ENCODE results near the gene PIM2. TPM values are rescaled to one million over a fixed set of nuclear protein-coding genes. Genes with fewer than 3 reads are reported as not detected.

The PIM2 gene
- 1 to 10 TPM; 2.9 to 4.8 (median 3.5) TPM for polyA plus RNA-seq

DNA sequence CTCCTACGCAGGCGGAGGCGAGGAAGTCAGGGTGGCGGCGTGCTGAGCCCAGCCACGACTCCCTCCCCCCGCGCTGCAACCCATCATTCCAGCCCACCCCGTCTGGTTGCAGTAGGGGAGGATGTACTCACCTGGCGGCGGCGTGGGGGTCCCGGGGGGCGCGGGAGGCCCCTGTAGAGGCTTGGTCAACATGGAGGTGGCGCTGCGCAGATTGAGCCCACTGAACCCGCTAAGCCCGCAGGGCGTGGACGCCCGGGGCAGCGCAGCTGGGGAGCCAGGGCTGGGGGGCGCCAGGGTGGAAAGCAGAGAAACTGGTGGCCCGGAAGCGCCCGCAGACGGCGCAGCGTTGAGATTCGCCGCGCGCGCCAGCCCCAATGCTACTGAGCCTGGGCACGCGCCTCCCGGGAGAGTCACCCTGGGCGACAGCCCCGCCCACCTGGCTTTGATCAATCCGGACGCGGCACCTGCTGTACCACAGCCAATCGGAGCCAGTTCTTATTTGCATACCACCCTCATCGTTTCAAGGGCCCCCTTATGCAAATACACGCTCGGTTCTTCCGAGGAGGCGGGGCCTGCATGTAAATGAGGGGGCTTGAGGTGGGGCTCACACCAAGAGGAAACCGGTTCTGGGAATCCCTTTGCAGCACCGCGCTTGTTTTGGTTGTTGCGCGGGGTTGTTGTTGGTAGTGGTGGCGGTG, at the start of gene PIM2:
TSS of gene PIM2 (minus strand) at position 382 of the 698 bp plus-strand sequence. CDS start at position 192, 190 bp downstream.
- no peak within 1 kb of the TSS for H3K27ac ChIP-seq (ENCODE audit: low read depth, low read length)
- WGBS, 3 donors = 0 to 31% (median 1%) methylated on average over 38 to 55 of the region's 55 CpGs

DNA sequence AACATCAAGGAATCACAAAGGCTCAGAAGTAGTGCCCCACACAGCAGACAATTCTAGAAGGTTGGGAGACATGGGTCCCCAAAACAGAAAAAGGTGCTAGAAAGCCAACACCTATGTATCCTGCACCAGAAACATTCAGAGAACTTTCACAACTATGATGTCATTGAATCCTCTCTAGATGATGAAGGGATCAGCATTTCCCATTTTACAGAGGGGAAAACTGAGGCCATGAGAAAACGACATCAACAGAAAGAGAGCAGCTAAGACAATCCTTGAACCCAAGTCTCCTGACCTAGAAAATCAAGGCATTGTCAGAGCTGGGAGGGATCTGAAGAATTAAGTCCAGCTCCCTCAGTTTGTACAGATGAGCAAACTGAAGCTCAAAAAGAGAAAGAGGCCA, 49.6 kb upstream of the PIM2 start:
- 64 to 70% (median 65%) methylated on average over 1 of the region's 1 CpG for WGBS, 3 donors
- H3K27ac ChIP-seq (ENCODE audit: low read depth, low read length) = no peak overlapping the region

- no peak overlapping the region for H3K27ac ChIP-seq (ENCODE audit: low read depth, low read length)
- WGBS, 3 donors = 81 to 93% (median 86%) methylated on average over 14 to 15 of the region's 15 CpGs
Measured at GRCh38 chrX:48966796-48967579, 48.2 kb upstream of the PIM2 start.

- H3K27ac ChIP-seq (ENCODE audit: low read depth, low read length) = no peak overlapping the region
- WGBS, 3 donors = 92 to 98% (median 93%) methylated on average over 10 to 13 of the region's 14 CpGs
Measured at GRCh38 chrX:48965959-48966358, 47.1 kb upstream of the PIM2 start.

DNA sequence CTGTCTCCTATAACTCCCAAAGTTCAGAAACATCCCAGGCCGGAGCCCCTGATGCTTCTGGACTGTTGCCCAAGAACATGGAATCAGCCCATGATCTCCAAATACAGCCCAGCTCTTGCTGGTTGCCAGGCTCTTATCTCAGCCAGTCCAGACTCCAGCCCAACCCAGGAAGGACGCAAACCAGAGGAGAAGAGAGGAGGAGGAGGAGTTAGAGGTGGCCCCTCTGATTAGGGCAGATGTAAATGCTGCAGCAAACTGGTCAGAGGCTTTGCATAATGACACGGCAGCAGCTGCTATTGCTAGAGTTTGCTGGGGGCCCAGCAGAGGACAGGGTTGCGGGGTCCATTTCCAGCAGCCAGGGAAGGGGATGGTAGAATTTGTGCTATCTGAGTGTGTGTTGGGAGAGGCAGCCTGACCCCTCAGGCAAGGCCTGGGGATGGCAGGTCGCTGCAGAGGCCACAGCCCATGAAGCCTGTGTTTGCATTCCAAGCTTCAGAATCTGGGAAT, 42.8 kb upstream of the PIM2 start:
- 35 to 46% (median 38%) methylated on average over 5 of the region's 5 CpGs for WGBS, 3 donors

DNA sequence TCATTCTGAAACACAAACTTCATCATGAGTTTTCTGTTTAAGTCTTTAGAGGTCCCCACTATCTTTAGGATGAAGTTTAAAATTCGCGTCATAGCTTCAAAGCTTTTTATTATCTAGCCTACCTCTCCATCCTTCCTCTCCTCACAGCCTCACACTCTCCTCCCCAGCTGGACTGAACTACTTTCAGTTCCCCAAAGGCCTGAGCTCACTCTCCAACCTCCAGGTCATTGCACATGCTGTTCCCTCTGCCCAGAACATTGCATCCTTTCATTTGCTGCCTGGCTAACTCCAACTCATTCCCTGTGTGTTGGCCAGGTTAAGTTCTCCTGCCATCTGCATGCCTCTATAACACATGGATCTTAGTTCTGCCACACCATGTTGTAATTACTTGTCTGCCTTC, 41.5 kb upstream of the PIM2 start:
- 67 to 91% (median 78%) methylated on average over 2 of the region's 2 CpGs for WGBS, 3 donors
- no peak overlapping the region for H3K27ac ChIP-seq (ENCODE audit: low read depth, low read length)

More for the DNA sequence above, 42.8 kb upstream of the PIM2 start:
- no peak overlapping the region for H3K27ac ChIP-seq (ENCODE audit: low read depth, low read length)

- H3K27ac ChIP-seq (ENCODE audit: low read depth, low read length) = no peak overlapping the region
- WGBS, 3 donors = 0 to 43% (median 1%) methylated on average over 21 of the region's 21 CpGs
Measured at GRCh38 chrX:48958635-48959094, 39.8 kb upstream of the PIM2 start.

DNA sequence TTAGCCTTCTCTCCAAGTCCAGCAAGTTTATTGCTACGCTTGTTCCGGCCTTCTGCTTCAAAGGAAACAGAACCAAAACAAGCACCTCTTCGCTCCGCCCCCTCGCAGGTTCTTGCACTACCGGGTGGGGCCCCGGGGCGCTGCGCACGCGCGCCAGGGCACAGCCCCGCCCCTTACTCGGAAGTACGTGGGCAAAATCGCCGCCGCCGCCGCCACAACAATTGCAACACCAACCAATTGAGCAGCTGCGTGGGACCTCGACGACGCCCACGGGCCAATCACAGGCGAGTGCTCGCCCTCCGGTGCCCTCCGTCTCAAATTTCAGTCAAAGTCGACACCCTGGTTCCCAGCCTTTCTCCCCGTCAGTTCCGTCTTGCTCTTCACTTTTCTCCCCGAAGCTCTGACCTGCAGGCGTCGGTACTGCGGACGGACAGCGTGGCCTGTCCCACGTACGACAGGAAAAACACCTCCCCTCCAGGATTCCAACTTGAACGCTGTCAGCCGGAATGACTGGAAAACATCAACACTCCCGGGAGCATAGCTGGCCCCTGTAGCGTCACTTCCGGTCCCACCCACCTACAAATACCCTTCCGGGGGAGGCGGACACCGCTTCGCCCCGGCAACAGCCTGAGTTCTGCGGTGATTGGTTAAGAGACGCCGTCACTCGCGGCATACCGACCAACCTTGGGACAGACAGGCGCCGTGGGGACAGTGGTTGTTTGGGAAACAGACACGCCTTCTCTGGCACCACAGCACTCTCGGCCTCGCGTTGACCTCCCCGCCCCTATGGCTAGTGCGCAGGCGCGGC, 39.2 kb upstream of the PIM2 start:
- WGBS, 3 donors = 0 to 36% (median 0%) methylated on average over 57 to 66 of the region's 66 CpGs
- peak overlapping the region; percentile 41 for H3K27ac ChIP-seq (ENCODE audit: low read depth, low read length)

DNA sequence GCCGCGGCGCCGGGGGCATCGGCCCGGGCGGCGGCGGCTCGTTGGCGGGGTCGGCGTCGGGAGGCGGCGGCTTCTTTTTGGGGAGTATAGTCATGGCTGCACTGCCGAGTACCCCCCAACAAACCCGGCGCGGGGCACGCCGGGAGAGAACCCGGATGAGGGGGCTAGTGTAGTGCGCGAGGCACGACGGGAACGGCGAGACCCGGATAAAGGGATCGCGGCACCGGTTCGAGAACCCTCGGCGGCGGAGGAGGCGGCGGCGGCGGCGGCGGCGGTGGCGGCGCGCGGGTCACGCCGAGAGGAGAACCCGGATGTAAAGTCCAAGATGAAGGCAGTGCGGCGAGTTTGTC, 38.6 kb upstream of the PIM2 start, which contains the start of gene OTUD5:
TSS of gene OTUD5 (minus strand) at position 131 of the 350 bp plus-strand sequence. CDS start at position 94, 37 bp downstream.
- WGBS, 3 donors = 0 to 43% (median 0%) methylated on average over 13 to 52 of the region's 53 CpGs
- peak within 1 kb of the TSS; percentile 41 for H3K27ac ChIP-seq (ENCODE audit: low read depth, low read length)

GRCh38 chrX:48956728-48957414, 38.0 kb upstream of the PIM2 start:
- 1 to 33% (median 3%) methylated on average over 22 to 60 of the region's 61 CpGs for WGBS, 3 donors
- H3K27ac ChIP-seq (ENCODE audit: low read depth, low read length) = peak overlapping the region; percentile 33

DNA sequence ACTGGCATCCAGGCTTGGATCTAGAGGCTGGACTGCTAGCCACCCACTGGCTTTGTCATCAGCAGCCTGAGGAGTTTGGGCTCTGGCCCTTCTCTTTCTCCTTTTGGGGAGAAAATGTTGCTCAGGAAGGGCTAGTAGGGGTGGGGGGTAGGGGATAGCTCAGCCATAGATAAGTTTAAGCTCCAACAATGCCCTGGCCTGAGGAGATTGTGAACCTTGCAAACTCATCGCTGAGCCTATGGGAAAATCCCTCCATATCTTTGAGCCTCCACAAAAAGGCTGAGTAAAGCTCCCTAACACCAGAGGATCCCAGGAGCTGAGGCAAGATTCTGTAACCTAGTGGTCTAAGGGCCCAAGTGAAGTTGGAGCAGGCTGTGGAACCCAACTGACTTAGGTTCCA, 29.8 kb upstream of the PIM2 start:
- WGBS, 3 donors = 71 to 100% (median 93%) methylated on average over 1 of the region's 1 CpG
- no peak overlapping the region for H3K27ac ChIP-seq (ENCODE audit: low read depth, low read length)

GRCh38 chrX:48945517-48946348, 26.9 kb upstream of the PIM2 start:
- no peak overlapping the region for H3K27ac ChIP-seq (ENCODE audit: low read depth, low read length)
- 45 to 59% (median 52%) methylated on average over 6 to 8 of the region's 8 CpGs for WGBS, 3 donors

GRCh38 chrX:48942895-48943294, 24.1 kb upstream of the PIM2 start:
- WGBS, 3 donors = 70 to 88% (median 80%) methylated on average over 2 of the region's 2 CpGs
- no peak overlapping the region for H3K27ac ChIP-seq (ENCODE audit: low read depth, low read length)

DNA sequence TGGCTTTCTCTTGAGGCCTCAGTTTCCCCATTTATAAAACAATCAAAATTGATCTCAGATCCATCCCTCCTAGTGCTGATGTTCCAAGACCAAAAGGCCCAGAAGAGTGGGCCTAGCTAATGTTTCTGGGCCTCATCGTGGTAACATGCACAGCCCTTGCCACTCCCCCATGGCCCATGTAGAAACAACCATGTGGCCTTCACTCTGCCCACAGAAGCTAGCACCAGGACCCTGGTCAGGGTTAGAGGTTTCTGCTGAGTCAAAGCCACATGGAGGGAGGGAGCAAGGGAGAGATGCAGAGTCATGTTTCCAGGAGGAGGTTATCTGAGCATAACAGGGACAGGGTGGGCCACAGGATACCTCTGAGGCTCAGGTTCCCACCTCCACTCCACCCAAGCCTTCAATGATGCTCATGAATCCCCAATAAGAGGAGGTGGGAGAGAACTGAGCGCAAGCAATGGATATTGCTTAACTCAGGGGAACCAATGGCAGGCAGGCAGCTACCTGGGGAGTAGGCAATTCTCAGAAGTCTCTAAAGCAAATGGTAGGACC, 21.7 kb upstream of the PIM2 start:
- H3K27ac ChIP-seq (ENCODE audit: low read depth, low read length) = no peak overlapping the region
- 66 to 86% (median 68%) methylated on average over 2 of the region's 2 CpGs for WGBS, 3 donors

DNA sequence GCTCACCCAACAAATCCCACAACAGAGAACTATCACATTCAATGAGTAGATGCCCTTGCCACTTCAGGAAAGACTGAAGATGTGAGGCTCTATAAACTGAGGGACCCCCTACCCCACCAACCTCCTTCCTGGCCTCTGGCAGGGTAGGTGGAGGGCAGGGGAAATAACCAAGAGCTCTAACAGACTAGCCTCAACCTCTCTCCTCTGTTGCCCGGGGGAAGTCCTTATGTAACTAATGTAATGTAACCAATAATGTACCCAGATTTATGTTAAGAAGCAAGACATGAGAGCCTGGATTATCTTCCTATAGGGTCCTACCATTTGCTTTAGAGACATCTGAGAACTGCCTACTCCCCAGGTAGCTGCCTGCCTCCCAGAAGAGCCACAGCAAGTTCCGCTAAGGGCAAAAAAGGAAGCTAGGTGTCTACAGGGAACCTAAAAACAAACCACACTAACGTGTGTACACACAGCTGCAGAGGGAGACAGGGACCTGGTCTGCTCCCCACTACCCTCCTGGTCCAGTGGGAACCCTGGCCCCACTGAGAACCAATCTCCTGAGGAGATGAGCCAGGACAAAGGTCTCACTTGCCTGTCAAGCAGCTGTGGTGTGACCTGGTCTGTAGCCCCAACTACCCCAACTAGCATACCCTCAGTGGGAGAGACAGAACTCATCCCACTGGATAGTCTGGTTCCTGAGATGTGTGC, 20.9 kb upstream of the PIM2 start:
- WGBS, 3 donors = 56 to 73% (median 60%) methylated on average over 3 of the region's 3 CpGs

DNA sequence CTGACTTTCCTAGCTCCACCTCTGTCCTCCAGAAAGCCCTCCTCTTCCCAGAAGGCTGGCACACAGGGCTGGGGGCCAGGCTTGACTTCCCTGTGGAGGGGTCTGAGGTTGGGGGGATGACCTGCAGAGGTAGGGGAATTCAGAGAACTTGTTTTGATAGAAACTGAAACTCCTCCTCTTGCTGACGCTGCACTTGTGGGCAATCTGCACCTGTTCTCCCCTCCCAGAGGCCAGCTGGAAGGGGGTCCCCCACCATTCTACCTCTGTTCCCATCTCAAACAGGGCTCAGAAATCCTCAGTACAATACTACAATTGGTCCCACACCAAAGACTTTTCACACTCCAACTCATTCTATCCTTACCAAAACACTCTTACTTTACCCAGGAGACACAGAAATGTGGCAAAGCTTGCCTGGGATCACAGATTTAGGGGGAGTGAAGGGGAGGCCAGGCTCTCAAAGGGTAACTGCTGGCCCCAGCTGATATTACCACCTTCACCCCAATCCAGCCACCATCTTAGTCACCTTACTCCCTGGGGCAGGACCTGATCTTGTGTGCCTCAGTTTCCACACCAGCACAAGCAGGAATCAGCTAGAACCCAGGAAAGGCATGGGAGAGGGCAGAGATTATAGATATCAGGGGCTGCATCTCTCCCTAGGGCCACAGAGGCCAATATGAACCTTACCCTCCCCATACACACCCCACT, 20.0 kb upstream of the PIM2 start:
- WGBS, 3 donors = 44 to 55% methylated on average over 1 of the region's 1 CpG; no CpG with 5 or more reads in 1 of the 3 donors
- no peak overlapping the region for H3K27ac ChIP-seq (ENCODE audit: low read depth, low read length)

More for the DNA sequence above, 20.9 kb upstream of the PIM2 start:
- H3K27ac ChIP-seq (ENCODE audit: low read depth, low read length) = no peak overlapping the region

Data from adipose tissue (tissue), 3 donors.